Measurements from ENCODE around the gene QRICH1. TPM values are rescaled to one million over a fixed set of nuclear protein-coding genes. Genes with fewer than 3 reads are reported as not detected.

Gene QRICH1
- total and polyA plus RNA-seq, 2 of the 13 experiments (the other 11 are each of a cell fraction or from before 2014, with no cell fraction given): 52.6 to 102 TPM

GRCh38 chr3:49028673-49029562, 65.0 kb downstream of the QRICH1 start, which contains the start of gene IMPDH2 (continued):
- TF ChIP-seq ZMAT3 (CRISPR knock-in tag; conservative IDR thresholded peaks at IDR 0.05): peak; percentile 92
- peak; percentile 77 for TF ChIP-seq UBTF (CRISPR knock-in tag; IDR thresholded peaks at IDR 0.05)
- TF ChIP-seq GTF3A (CRISPR knock-in tag; conservative IDR thresholded peaks at IDR 0.05): no peak
- TF ChIP-seq SNAPC5 (CRISPR knock-in tag; IDR thresholded peaks at IDR 0.05; ENCODE audit: borderline replicate concordance): no peak
- no peak for TF ChIP-seq ZNF20 (CRISPR knock-in tag; IDR thresholded peaks at IDR 0.05)
- TF ChIP-seq EEA1 (CRISPR knock-in tag; IDR thresholded peaks at IDR 0.05; ENCODE audit: borderline replicate concordance): peak; percentile 94
- TF ChIP-seq HNRNPL (IDR thresholded peaks at IDR 0.05; ENCODE audit: low read depth, low read length): peak; percentile 69
- TF ChIP-seq ONECUT2 (CRISPR knock-in tag; IDR thresholded peaks at IDR 0.05): no peak
- peak; percentile 88 for TF ChIP-seq YEATS4 (CRISPR knock-in tag; IDR thresholded peaks at IDR 0.05; ENCODE audit: borderline replicate concordance)
- TF ChIP-seq ZBTB21 (CRISPR knock-in tag; IDR thresholded peaks at IDR 0.05): peak; percentile 79
- TF ChIP-seq BCL3 (CRISPR knock-in tag; IDR thresholded peaks at IDR 0.05): peak; percentile 59
- TF ChIP-seq TFDP1 (CRISPR knock-in tag; IDR thresholded peaks at IDR 0.05; ENCODE audit: borderline replicate concordance): peak; percentile 95
- TF ChIP-seq GATAD2A (CRISPR knock-in tag; IDR thresholded peaks at IDR 0.05): peak; percentile 68
- peak; percentile 95 for TF ChIP-seq ARNT2 (CRISPR knock-in tag; IDR thresholded peaks at IDR 0.05; ENCODE audit: low read depth)
- TF ChIP-seq DBP (CRISPR knock-in tag; IDR thresholded peaks at IDR 0.05; ENCODE audit: not compliant biosample characterization): peak; percentile 74
- TF ChIP-seq KDM3A (CRISPR knock-in tag; IDR thresholded peaks at IDR 0.05; ENCODE audit: low read depth): peak; percentile 73; the same call in 1 of the 2 replicates
- TF ChIP-seq U2AF1 (optimal IDR thresholded peaks at IDR 0.05; ENCODE audit: low read depth, low read length): peak; percentile 30
- no peak for TF ChIP-seq PLRG1 (conservative IDR thresholded peaks at IDR 0.05)
- no peak for TF ChIP-seq EHMT2 (IDR thresholded peaks at IDR 0.05; ENCODE audit: borderline replicate concordance, low read depth, low read length)
- TF ChIP-seq ZNF670 (CRISPR knock-in tag; IDR thresholded peaks at IDR 0.05; ENCODE audit: borderline replicate concordance): peak; percentile 91; the same call in 1 of the 2 replicates
- TF ChIP-seq ZSCAN22 (CRISPR knock-in tag; IDR thresholded peaks at IDR 0.05): no peak
- peak; percentile 95 for TF ChIP-seq ZGPAT (CRISPR knock-in tag; IDR thresholded peaks at IDR 0.05)

Data from HepG2 (cell line).